Measurements from ENCODE around the gene CDC34. TPM values are rescaled to one million over a fixed set of nuclear protein-coding genes. Genes with fewer than 3 reads are reported as not detected.

CDC34 gene
- total RNA-seq, 1 experiment from 2014 or later, result 69.6 TPM

GRCh38 chr19:542173-542866 lies 10.8 kb downstream of the CDC34 start:
- no peak for DNase-seq (ENCODE audit: low read depth)

DNA sequence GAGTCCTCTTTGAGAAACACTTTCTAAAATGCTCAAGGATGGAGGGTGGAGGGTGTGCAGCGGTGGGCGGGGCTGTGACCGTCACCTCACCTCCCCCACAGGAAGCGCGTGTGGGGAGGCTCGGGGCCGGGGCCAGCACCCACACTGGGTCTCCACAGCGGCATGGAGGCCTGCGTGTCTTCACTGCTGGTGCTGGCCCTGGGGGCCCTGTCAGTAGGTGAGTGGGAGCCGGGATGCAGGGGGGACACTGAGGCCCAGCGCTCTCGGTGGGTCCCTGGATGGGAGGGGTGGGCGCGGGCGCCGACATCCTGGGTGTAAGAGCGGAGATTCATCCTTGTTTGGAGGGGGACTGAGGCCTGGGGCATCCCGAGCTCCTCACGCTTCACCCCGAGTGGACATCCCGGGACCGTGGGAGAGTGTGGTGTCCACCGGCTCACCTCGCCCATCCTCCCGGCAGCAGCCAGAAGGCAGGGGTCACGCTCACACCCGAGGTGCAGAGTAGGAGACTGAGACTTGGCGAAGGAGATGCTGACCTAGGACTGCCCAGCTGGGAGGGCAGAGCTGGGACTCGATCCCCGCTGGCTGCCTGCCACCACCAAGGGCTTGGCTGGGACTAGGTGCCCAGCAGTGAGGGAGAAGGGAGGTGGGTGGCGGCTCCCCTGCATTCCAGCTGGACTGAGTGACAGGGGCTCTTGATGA lies 12.5 kb downstream of the CDC34 start, which contains the start of gene GZMM:
TSS of gene GZMM (plus strand) at position 144 of the 699 bp plus-strand sequence. CDS start at position 163, 19 bp downstream.
- DNase-seq (ENCODE audit: low read depth), result no peak

GRCh38 chr19:547117-547516 lies 15.6 kb downstream of the CDC34 start:
- no peak for DNase-seq (ENCODE audit: low read depth)

DNA sequence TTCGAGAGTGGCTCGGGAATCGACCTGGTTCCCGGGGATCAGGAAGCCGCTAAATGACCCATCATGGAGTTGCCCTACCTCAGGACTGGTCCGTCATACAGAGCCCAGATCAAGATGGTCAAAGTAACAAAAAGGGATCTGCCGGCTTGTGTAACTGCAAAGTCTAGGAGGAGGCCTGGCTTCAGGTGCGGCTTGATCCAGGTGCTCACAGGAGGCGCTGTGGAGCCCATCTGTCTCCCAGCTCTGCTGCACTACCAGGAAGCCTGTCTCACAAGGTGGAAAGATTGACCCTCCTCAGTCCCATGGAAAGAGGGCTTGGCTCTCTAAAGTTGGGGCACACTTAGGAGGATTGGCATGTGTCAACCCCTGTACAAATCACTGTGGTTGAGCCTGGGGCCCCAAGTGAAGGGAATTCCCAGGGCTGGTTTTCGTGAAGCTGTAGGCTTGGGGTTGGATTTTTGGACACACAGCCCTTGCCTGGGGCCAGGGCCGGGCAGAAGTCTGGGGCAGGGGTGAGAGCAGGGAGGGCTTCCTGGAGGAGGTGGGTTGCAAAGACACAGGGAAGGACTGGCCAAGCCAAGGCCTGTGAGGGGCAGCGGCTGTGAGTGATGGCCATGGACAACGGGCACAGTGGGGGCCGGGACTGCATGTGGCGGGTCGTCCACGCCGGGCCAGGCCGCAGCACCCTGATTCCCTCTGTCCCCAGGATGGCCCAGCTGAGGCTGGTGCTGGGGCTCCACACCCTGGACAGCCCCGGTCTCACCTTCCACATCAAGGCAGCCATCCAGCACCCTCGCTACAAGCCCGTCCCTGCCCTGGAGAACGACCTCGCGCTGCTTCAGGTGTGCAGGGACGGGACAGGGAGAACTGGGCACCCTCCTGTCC lies 16.5 kb downstream of the CDC34 start:
- DNase-seq (ENCODE audit: low read depth), result no peak

DNA sequence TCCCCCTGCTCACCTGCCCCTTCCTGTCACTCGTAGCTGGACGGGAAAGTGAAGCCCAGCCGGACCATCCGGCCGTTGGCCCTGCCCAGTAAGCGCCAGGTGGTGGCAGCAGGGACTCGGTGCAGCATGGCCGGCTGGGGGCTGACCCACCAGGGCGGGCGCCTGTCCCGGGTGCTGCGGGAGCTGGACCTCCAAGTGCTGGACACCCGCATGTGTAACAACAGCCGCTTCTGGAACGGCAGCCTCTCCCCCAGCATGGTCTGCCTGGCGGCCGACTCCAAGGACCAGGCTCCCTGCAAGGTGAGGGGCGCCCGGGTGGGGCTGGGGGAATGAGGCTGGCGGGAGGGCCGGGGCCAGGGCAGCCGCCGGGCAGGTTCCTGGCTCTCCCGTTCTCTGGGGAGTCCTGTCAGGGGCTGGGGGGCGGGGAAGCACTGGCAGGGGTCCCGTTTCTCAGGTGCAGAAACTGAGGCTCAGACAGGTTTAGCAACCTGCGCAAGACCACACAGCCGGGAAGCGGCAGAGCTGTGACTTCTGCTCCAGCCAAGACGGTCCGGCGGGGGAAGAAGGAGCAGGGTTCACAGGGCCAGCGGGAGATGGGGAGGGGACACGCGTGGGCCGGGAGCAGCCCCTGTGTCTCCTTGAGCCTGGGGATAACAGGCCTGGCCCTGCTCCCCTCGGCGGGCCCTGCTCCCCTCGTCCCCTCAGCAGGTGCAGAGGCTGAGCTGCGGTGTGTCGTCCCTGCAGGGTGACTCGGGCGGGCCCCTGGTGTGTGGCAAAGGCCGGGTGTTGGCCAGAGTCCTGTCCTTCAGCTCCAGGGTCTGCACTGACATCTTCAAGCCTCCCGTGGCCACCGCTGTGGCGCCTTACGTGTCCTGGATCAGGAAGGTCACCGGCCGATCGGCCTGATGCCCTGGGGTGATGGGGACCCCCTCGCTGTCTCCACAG lies 17.6 kb downstream of the CDC34 start:
- no peak for DNase-seq (ENCODE audit: low read depth)

- no peak for DNase-seq (ENCODE audit: low read depth)
Measured at GRCh38 chr19:554817-555216, 23.3 kb downstream of the CDC34 start.

DNA sequence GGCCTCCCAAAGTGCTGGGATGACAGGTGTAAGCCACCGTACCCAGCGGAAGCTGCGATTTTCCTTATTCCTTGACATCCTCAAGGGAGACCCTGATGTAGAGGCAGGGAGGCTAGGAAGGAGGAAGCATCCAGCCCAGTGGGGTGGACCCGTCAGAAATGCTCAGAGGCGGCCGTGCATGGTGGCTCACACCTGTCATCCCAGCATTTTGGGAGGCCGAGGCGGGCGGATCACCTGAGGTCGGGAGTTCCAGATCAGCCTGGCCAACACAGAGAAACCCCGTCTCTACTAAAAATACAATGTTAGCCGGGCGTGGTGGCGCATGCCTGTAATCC lies 23.9 kb downstream of the CDC34 start:
- DNase-seq (ENCODE audit: low read depth), result no peak

GRCh38 chr19:556611-557382 lies 25.2 kb downstream of the CDC34 start:
- DNase-seq (ENCODE audit: low read depth), result no peak

- DNase-seq (ENCODE audit: low read depth), result no peak
Measured at GRCh38 chr19:558770-559439, 27.3 kb downstream of the CDC34 start.

DNA sequence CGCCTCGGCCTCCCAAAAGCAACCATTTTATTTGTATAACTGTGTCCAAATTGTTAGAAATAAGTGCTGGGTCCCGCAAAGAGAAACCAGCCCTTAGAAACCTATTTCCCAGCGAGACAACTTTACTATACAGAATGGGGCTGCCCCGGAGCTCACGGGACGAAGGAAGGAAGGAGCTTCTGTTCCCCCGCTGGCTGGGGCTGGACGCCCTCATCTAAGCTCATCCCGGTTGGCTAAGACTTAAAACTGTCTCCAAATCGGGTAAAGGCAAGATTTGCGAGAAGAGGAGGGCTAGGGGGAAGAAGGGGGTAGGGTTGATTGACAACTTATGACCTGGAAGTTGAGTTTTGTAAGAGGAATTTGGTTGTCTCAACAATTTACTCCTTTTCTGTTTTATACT lies 28.6 kb downstream of the CDC34 start:
- DNase-seq (ENCODE audit: low read depth), result no peak

- DNase-seq (ENCODE audit: low read depth), result peak; percentile 11
Measured at GRCh38 chr19:566403-566802, 34.8 kb downstream of the CDC34 start.

DNA sequence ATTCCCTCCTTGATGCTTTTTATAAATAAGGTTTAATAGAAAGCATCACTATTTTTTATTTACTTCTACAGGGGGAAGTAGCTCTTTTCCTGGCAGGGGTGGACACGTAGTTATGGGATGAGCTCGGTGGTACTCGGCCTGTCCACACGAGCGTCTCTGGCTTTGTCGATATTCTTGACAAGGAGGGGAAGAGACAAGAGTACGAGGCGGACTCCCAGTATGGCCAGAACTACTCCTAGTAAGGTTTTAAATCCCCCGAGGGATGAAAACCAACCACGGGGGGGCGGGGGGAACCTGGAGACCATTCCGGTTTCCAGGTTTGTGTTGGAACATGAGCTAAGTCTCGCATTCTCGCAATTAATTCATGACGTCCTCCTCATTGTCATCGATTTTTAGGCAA lies 35.3 kb downstream of the CDC34 start:
- DNase-seq (ENCODE audit: low read depth), result no peak

- DNase-seq (ENCODE audit: low read depth), result no peak
Measured at GRCh38 chr19:567296-567900, 35.8 kb downstream of the CDC34 start.

DNA sequence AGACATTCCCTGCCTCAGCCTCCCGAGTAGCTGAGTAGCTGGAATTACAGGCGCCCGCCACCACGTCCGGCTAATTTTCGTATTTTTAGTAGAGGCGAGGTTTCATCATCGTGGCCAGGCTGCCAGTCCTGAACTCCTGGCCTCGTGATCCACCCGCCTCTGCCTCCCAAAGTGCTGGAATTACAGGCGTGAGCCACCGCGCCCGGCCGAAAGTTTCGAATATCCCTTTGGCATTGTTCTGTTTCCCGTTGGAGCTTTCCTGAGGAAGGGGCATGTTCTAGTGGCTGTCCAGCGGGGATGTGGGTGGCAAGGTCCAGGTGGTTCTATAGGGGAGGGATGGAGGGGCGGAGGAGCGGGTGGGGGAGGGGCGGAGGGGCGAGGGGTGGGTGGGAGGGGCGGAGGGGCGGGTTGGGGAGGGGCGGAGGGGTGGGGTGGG lies 38.7 kb downstream of the CDC34 start:
- DNase-seq (ENCODE audit: low read depth), result no peak

GRCh38 chr19:570937-571565 lies 39.5 kb downstream of the CDC34 start:
- no peak for DNase-seq (ENCODE audit: low read depth)

DNA sequence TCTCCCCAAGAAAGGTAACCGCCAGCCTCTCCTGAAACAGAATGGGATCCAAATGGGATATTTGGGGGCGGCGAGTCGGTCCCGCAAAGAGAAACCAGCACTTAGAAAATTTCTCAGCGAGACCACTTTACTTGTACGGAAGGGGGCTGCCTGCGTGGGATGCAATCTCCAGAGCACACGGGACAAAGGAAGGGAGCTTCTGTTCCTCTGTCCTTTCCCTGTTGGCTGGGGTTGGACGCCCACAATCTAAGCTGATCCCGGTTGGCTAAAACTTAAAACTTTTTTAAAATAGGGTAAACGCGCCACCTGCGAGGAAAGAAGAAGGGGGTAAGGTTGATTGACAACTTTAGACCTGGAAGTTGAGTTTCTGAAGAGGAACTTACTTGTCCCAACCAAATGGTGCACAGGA lies 40.0 kb downstream of the CDC34 start:
- DNase-seq (ENCODE audit: low read depth), result peak; percentile 29

DNA sequence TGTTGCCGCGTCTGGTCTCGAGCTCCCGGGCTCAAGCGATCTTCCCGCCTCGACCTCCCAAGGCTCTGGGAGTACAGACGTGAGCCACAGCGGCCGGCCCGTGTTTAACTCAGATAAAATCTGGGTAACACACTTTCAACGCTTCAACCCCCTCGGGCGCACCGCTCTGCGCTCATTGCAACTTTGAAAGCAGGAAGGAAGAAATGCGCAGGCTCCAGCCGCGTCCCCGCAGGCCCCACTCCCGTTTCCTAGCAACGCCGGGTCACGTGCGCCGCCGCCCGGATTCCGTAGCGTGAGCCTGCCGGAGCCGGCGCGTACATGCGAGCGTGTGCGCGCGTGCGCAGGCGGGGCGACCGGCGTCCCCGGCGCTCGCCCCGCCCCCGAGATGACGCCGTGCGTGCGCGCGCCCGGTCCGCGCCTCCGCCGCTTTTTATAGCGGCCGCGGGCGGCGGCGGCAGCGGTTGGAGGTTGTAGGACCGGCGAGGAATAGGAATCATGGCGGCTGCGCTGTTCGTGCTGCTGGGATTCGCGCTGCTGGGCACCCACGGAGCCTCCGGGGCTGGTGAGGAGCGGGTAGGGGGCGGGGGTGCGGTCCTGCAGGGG lies 40.7 kb downstream of the CDC34 start, which contains the start of gene BSG:
TSS of gene BSG (plus strand) at position 457 of the 603 bp plus-strand sequence. CDS start at position 496, 39 bp downstream.
- DNase-seq (ENCODE audit: low read depth), result peak; percentile 96
